HCT116 (cell line): Measurements from ENCODE around the gene ACSS2. TPM values are rescaled to one million over a fixed set of nuclear protein-coding genes. Genes with fewer than 3 reads are reported as not detected.

Experiments used
- ATAC-seq: fragments of 200-7000 bp; cut with Tn5 transposase; 2 replicates; pipeline ENCODE4 v1.9.1; 2020; ENCODE audit warnings: mild to moderate bottlenecking, moderate library complexity
- BruUV-seq: library from RNA; stranded (reverse); fragments of 400-500 nt; replicated peaks from 2 replicates; lab custom pipeline; 2021; lab: Mats Ljungman, UMichigan
- CTCF ChIA-PET: fragments of 300-600 bp; sonication (Branson Sonifier 250); formaldehyde crosslinking; loops from one replicate; lab custom pipeline; 2021; ENCODE audit warnings: antibody characterized with exemption; lab: Charles Lee
- POLR2A ChIA-PET: fragments of 300-600, 350-600 bp; sonication (Branson Sonifier 250); formaldehyde crosslinking; loops from one replicate; lab custom pipeline; 2021; ENCODE audit warnings: antibody characterized with exemption; lab: Charles Lee
- RAD21 ChIA-PET, 2 experiments: fragments of 300-600 bp; sonication (Branson Sonifier 250); formaldehyde crosslinking; loops; one replicate each; lab custom pipeline; 2023; ENCODE audit warnings: low total read pairs in 2 of 2; ENCODE audit not compliant: uncharacterized antibody in 2 of 2, unreplicated experiment in 2 of 2, low non-redundant PET in 1 of 2; lab: Charles Lee
- DNase-seq: peaks from one replicate; pipeline ENCODE4 v3.0.0-alpha.2; 2010; ENCODE audit warnings: low read depth, low spot score
- H2AFZ ChIP-seq: fragments of 200-600 bp; shearing (Covaris generic), sonication (generic); 2 replicates; pipeline ENCODE4 v1.6.1; 2017; ENCODE audit warnings: low read depth, mixed run types, mixed read lengths, antibody characterized with exemption, low read length; ENCODE audit not compliant: poor library complexity, severe bottlenecking
- H3K27ac ChIP-seq: 2 replicates; pipeline ENCODE4 v1.5.1; 2012; ENCODE audit warnings: low read depth, low read length
- H3K27me3 ChIP-seq: fragments of 200-600 bp; sonication (generic); 2 replicates; pipeline ENCODE4 v1.6.1; 2016; ENCODE audit warnings: mixed run types, low read length, mixed read lengths; ENCODE audit not compliant: insufficient read depth
- H3K36me3 ChIP-seq, 2 experiments: fragments of 200-500 bp in 1 of 2; fragments of 200-600 bp in 1 of 2; sonication (Bioruptor generic) in 1 of 2; sonication (generic) in 1 of 2; 2 replicates each; pipeline versions ENCODE4 v1.5.1 to v1.6.1; 2014 to 2016; ENCODE audit warnings: low read length in 2 of 2, inconsistent platforms in 1 of 2, mixed read lengths in 1 of 2, mixed run types in 1 of 2; ENCODE audit not compliant: insufficient read depth in 2 of 2, control insufficient read depth in 1 of 2
- H3K4me1 ChIP-seq, 2 experiments: fragments of 200-600 bp in 1 of 2; sonication (generic) in 1 of 2; 2 replicates each; pipeline versions ENCODE4 v1.5.1 to v1.6.1; 2012 to 2017; ENCODE audit warnings: low read length in 2 of 2, inconsistent platforms in 1 of 2, mild to moderate bottlenecking in 1 of 2, mixed read lengths in 1 of 2, mixed run types in 1 of 2, moderate library complexity in 1 of 2; ENCODE audit not compliant: insufficient read depth in 2 of 2, control insufficient read depth in 1 of 2
- H3K4me2 ChIP-seq: fragments of 200-600 bp; sonication (generic); 2 replicates; pipeline ENCODE4 v1.6.1; 2017; ENCODE audit warnings: mixed run types, low read length, mixed read lengths
- H3K4me3 ChIP-seq, 2 experiments: fragments of 200-600 bp in 1 of 2; sonication (generic) in 1 of 2; replicated peaks in 1 of 2; 2 replicates each; pipeline ENCODE4 v1.5.1; 2011 to 2016; ENCODE audit warnings: low read length in 2 of 2, control low read depth in 1 of 2, low read depth in 1 of 2, mild to moderate bottlenecking in 1 of 2, mixed read lengths in 1 of 2, mixed run types in 1 of 2
- H3K79me2 ChIP-seq: fragments of 200-600 bp; sonication (generic); 2 replicates; pipeline ENCODE4 v1.6.1; 2017; ENCODE audit warnings: mild to moderate bottlenecking, mixed run types, low read length, moderate library complexity, mixed read lengths; ENCODE audit not compliant: insufficient read depth
- H3K9ac ChIP-seq: fragments of 200-600 bp; sonication (generic); 2 replicates; pipeline ENCODE4 v1.6.1; 2016; ENCODE audit warnings: low read length, mixed read lengths
- H3K9me2 ChIP-seq: fragments of 200-600 bp; sonication (generic), shearing (Covaris generic); 2 replicates; pipeline ENCODE4 v1.6.1; 2017; ENCODE audit warnings: mixed run types, mild to moderate bottlenecking, moderate library complexity; ENCODE audit not compliant: insufficient read depth
- H3K9me3 ChIP-seq, 2 experiments: fragments of 200-500 bp in 1 of 2; fragments of 200-600 bp in 1 of 2; sonication (Bioruptor generic) in 1 of 2; sonication (generic) in 1 of 2; 2 replicates each; pipeline ENCODE4 v1.6.1; 2014 to 2017; ENCODE audit warnings: low read length in 2 of 2, mixed read lengths in 2 of 2, inconsistent platforms in 1 of 2, low read depth in 1 of 2, mild to moderate bottlenecking in 1 of 2, mixed run types in 1 of 2, moderate library complexity in 1 of 2; ENCODE audit not compliant: control insufficient read depth in 1 of 2, insufficient read depth in 1 of 2
- H4K20me1 ChIP-seq: fragments of 200-600 bp; sonication (generic), shearing (Covaris generic); 2 replicates; pipeline ENCODE4 v1.6.1; 2017; ENCODE audit warnings: mixed run types, mild to moderate bottlenecking, moderate library complexity; ENCODE audit not compliant: insufficient read depth
- CEBPB ChIP-seq: IDR thresholded peaks from 2 replicates; pipeline ENCODE4 v1.6.1; 2012; ENCODE audit warnings: low read depth
- ELF1 ChIP-seq: IDR thresholded peaks from 2 replicates; pipeline ENCODE4 v1.6.1; 2012; ENCODE audit warnings: low read depth, borderline replicate concordance
- EZH2 ChIP-seq: fragments of 200-600 bp; sonication (generic); IDR thresholded peaks from 2 replicates; pipeline ENCODE4 v1.6.1; 2017; ENCODE audit warnings: antibody characterized with exemption, mixed run types
- FOSL1 ChIP-seq: IDR thresholded peaks from 2 replicates; pipeline ENCODE4 v1.6.1; 2012; ENCODE audit warnings: low read depth
- POLR2A ChIP-seq: IDR thresholded peaks from 2 replicates; pipeline ENCODE4 v1.7.0; 2011; ENCODE audit warnings: borderline replicate concordance; ENCODE audit not compliant: insufficient read depth, insufficient read length; ENCODE audit errors: extremely low read depth
- SP1 ChIP-seq: IDR thresholded peaks from 2 replicates; pipeline ENCODE4 v1.6.1; 2012; ENCODE audit warnings: low read depth
- SRF ChIP-seq: IDR thresholded peaks from 2 replicates; pipeline ENCODE4 v1.6.1; 2012; ENCODE audit warnings: low read depth
- YY1 ChIP-seq: IDR thresholded peaks from 2 replicates; pipeline ENCODE4 v1.6.1; 2011; ENCODE audit warnings: low read length, low read depth, moderate library complexity, mild to moderate bottlenecking; ENCODE audit not compliant: insufficient replicate concordance; ENCODE audit errors: extremely low read depth
- ZFX ChIP-seq: fragments of 450-650 bp; IDR thresholded peaks from 2 replicates; pipeline ENCODE4 v1.6.1; 2017
- intact Hi-C: fragments of 100-400 bp; cut with micrococcal nuclease; formaldehyde crosslinking; loops from 2 replicates; pipeline ENCODE4 v1.10.0; 2022
- total RNA-seq: library from RNA; stranded (reverse); gene quantifications from one replicate; pipeline ENCODE4 v1.2.1, GENCODE V29; 2021; ENCODE audit not compliant: unreplicated experiment
- TF ChIP-seq, protein P1 (sequence below): IDR thresholded peaks from 2 replicates; pipeline ENCODE4 v1.6.1; 2011; ENCODE audit warnings: mild to moderate bottlenecking, low read length, moderate library complexity; ENCODE audit not compliant: insufficient replicate concordance; ENCODE audit errors: extremely low read depth
- TF ChIP-seq, protein P2 (sequence below): IDR thresholded peaks from 2 replicates; pipeline ENCODE4 v1.6.1; 2012

Gene ACSS2
- total RNA-seq, 1 experiment from 2014 or later: 71.7 TPM

DNA sequence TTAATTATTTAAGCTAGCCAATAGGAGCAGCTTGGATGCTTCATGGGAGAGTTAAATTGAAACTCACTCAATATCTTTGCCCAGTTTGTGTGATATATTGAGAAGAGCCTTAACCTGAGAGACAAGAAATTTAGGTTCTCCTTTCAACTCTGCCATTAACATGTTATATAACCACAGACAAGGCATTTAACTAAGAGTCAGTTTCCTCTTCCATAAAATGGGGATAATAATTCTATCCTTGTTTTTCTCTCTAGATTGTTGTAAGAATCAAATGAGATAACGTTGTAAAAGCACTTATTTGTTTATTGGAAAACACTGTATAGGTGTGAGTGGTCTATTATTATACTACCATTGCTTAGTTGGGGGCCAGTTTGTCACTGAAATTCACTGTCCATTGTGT lies 7.8 kb downstream of the ACSS2 start:
- Histone ChIP-seq H3K36me3 (peaks cover 0 to 7% of the 10 kb centered on the region in 2 experiments; a peak in 1 of 4 replicates), H4K20me1 (no peaks in the 10 kb centered on the region), H3K4me1 (peaks cover 0 to 3% of the 10 kb centered on the region in 2 experiments; a peak in 2 of 4 replicates), H3K27me3 (no peaks in the 10 kb centered on the region), H3K9me2 (no peaks in the 10 kb centered on the region), H3K4me3 (no peak overlapping the region), H2AFZ (no peak overlapping the region), H3K9ac (no peak overlapping the region), H3K4me2 (no peak overlapping the region), H3K27ac (no peak overlapping the region), H3K9me3 (no peaks in the 10 kb centered on the region), H3K79me2 (no peaks in the 10 kb centered on the region)
- DNase-seq (no peak), ATAC-seq (no peak)
- intact Hi-C loops: no loop called here
- POLR2A ChIA-PET: interaction anchor here (1.2 kb wide), 1 partner anchor 8 kb away, joined by 4 read pairs; the partner anchor contains the start of gene ACSS2
- no TSS peak for BruUV-seq
- TF ChIP-seq, protein P1, sequence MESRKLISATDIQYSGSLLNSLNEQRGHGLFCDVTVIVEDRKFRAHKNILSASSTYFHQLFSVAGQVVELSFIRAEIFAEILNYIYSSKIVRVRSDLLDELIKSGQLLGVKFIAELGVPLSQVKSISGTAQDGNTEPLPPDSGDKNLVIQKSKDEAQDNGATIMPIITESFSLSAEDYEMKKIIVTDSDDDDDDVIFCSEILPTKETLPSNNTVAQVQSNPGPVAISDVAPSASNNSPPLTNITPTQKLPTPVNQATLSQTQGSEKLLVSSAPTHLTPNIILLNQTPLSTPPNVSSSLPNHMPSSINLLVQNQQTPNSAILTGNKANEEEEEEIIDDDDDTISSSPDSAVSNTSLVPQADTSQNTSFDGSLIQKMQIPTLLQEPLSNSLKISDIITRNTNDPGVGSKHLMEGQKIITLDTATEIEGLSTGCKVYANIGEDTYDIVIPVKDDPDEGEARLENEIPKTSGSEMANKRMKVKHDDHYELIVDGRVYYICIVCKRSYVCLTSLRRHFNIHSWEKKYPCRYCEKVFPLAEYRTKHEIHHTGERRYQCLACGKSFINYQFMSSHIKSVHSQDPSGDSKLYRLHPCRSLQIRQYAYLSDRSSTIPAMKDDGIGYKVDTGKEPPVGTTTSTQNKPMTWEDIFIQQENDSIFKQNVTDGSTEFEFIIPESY: no peak
- no peak for TF ChIP-seq EZH2
- TF ChIP-seq CEBPB: no peak
- TF ChIP-seq YY1: no peak
- TF ChIP-seq, protein P2, sequence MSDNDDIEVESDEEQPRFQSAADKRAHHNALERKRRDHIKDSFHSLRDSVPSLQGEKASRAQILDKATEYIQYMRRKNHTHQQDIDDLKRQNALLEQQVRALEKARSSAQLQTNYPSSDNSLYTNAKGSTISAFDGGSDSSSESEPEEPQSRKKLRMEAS: no peak
- no peak for TF ChIP-seq FOSL1
- TF ChIP-seq SRF: no peak
- TF ChIP-seq SP1: no peak
- no peak for TF ChIP-seq ZFX
- TF ChIP-seq ELF1: no peak
- no peak for TF ChIP-seq POLR2A
- RAD21 ChIA-PET: no interaction called here
- CTCF ChIA-PET: no interaction called here
